Prostate gland (tissue), 2 donors: ENCODE measurements around the gene FILIP1.

Experiments
- POLR2A ChIP-seq: fragments of 450-650 bp; IDR thresholded peaks from one replicate; pipeline ENCODE4 v1.6.1; 2016; ENCODE audit warnings: antibody characterized with exemption, mild to moderate bottlenecking
- POLR2AphosphoS5 ChIP-seq: sonication (generic); formaldehyde crosslinking; IDR thresholded peaks from one replicate; pipeline ENCODE4 v1.6.1; 2017; ENCODE audit warnings: antibody characterized with exemption
- TF ChIP-seq, protein P1 (sequence below), 4 experiments: fragments of 200-600 bp in 2 of 4; fragments of 450-650 bp in 2 of 4; sonication (generic) in 2 of 4; IDR thresholded peaks; 1 replicate in 3 of 4; 2 replicates in 1 of 4; pipeline ENCODE4 v1.5.1; 2016 to 2019; ENCODE audit warnings: antibody characterized with exemption in 4 of 4, mild to moderate bottlenecking in 2 of 4, moderate library complexity in 2 of 4

DNA sequence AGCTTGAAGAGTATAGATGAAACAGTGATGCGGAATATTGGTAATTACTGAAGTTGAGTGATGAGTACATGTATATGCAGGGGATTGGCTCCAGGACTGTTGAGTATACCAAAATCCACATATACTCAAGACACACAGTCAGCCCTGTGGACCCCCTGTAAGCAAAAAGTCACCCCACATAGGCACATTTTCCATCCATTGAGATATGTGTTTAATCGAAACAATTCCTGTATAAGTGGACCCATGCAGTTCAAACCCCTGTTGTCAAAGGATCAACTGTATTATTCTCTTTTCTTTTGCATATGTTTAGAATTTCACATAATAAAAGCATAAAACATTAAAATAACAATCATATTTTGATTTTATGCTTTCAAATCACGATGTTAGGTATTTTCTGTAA, 32.1 kb upstream of the FILIP1 start:
- TF ChIP-seq, protein P1, sequence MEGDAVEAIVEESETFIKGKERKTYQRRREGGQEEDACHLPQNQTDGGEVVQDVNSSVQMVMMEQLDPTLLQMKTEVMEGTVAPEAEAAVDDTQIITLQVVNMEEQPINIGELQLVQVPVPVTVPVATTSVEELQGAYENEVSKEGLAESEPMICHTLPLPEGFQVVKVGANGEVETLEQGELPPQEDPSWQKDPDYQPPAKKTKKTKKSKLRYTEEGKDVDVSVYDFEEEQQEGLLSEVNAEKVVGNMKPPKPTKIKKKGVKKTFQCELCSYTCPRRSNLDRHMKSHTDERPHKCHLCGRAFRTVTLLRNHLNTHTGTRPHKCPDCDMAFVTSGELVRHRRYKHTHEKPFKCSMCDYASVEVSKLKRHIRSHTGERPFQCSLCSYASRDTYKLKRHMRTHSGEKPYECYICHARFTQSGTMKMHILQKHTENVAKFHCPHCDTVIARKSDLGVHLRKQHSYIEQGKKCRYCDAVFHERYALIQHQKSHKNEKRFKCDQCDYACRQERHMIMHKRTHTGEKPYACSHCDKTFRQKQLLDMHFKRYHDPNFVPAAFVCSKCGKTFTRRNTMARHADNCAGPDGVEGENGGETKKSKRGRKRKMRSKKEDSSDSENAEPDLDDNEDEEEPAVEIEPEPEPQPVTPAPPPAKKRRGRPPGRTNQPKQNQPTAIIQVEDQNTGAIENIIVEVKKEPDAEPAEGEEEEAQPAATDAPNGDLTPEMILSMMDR (IDR thresholded peaks at IDR 0.05), result no peak
- TF ChIP-seq POLR2A (no peak), POLR2AphosphoS5 (no peak)
